Stimulated activated CD4-positive, alpha-beta T cell treated with anti-CD3 and anti-CD28 coated beads, Interleukin-12 subunit alpha, Interleukin-12 subunit beta, amount 100 ng/mL, for 48 hours (primary cell): Measurements from ENCODE around the gene SGMS1.
"Not testable (repeated sequence)": the region's sequence is repeated elsewhere in the genome, so short reads cannot be mapped to it uniquely, and the experiment has no call there.

Source experiments
- DNase-seq, 3 donors: peaks; one replicate each; pipeline ENCODE4 v3.0.0-alpha.2; 2020; ENCODE audit warnings: low read depth in 2 of 3, low spot score in 1 of 3

Gene SGMS1

GRCh38 chr10:50540069-50540825, 83.5 kb downstream of the SGMS1 start:
- DNase-seq: peak in 1 of 3 donors; percentile 38

- no peak for DNase-seq
Measured at GRCh38 chr10:50538555-50539398, 85.0 kb downstream of the SGMS1 start.

- DNase-seq: no peak
Measured at GRCh38 chr10:50536617-50537240, 87.0 kb downstream of the SGMS1 start.

- not testable (repeated sequence) for DNase-seq
Measured at GRCh38 chr10:50534748-50535376, 88.9 kb downstream of the SGMS1 start.

- DNase-seq: no peak
Measured at GRCh38 chr10:50533296-50533695, 90.5 kb downstream of the SGMS1 start.

- DNase-seq: no peak
Measured at GRCh38 chr10:50531388-50532077, 92.2 kb downstream of the SGMS1 start.

GRCh38 chr10:50529660-50530059, 94.1 kb downstream of the SGMS1 start:
- no peak for DNase-seq

GRCh38 chr10:50528206-50528605, 95.5 kb downstream of the SGMS1 start:
- DNase-seq: no peak

GRCh38 chr10:50527442-50528043, 96.2 kb downstream of the SGMS1 start:
- DNase-seq: no peak

GRCh38 chr10:50526185-50526584, 97.6 kb downstream of the SGMS1 start:
- DNase-seq: no peak

- DNase-seq: no peak
Measured at GRCh38 chr10:50523357-50523756, 100.4 kb downstream of the SGMS1 start.

- no peak for DNase-seq
Measured at GRCh38 chr10:50522908-50523307, 100.8 kb downstream of the SGMS1 start.

GRCh38 chr10:50520115-50520514, 103.6 kb downstream of the SGMS1 start:
- no peak for DNase-seq

- no peak for DNase-seq
Measured at GRCh38 chr10:50517626-50518025, 106.1 kb downstream of the SGMS1 start.

- DNase-seq: no peak
Measured at GRCh38 chr10:50516171-50516570, 107.6 kb downstream of the SGMS1 start.

- no peak for DNase-seq
Measured at GRCh38 chr10:50515420-50515819, 108.3 kb downstream of the SGMS1 start.

- no peak for DNase-seq
Measured at GRCh38 chr10:50514995-50515394, 108.8 kb downstream of the SGMS1 start.

- no peak for DNase-seq
Measured at GRCh38 chr10:50513956-50514355, 109.8 kb downstream of the SGMS1 start.

GRCh38 chr10:50512743-50513416, 110.9 kb downstream of the SGMS1 start:
- peak in 1 of 3 donors; percentile 7 for DNase-seq

GRCh38 chr10:50512214-50512595, 111.6 kb downstream of the SGMS1 start:
- DNase-seq: no peak
